BJ (cell line): Measurements from ENCODE around the gene SERP1. TPM values are rescaled to one million over a fixed set of nuclear protein-coding genes. Genes with fewer than 3 reads are reported as not detected.
A peak's percentile ranks its signal among the peaks of the same experiment; 100 is the strongest.

Experiments used
- CTCF ChIA-PET: fragments of 350-600 bp; formaldehyde crosslinking; extraction: SDS; loops from one replicate; lab custom pipeline; 2021; ENCODE audit warnings: antibody characterized with exemption, inconsistent platforms; lab: Yijun Ruan, JAX
- POLR2A ChIA-PET: fragments of 300-600 bp; sonication (Branson Sonifier 250); formaldehyde crosslinking; extraction: SDS; loops from one replicate; lab custom pipeline; 2021; ENCODE audit warnings: antibody characterized with exemption; lab: Charles Lee
- DNase-seq: peaks from one replicate; pipeline ENCODE4 v3.0.0-alpha.2; 2011; ENCODE audit warnings: low read depth
- H3K27me3 ChIP-seq: 2 replicates; pipeline ENCODE4 v1.6.0; 2011; ENCODE audit warnings: low read length; ENCODE audit not compliant: control insufficient read depth, insufficient read depth
- H3K36me3 ChIP-seq: 2 replicates; pipeline ENCODE4 v1.5.1; 2011; ENCODE audit warnings: low read length; ENCODE audit not compliant: control insufficient read depth, insufficient read depth
- H3K4me3 ChIP-seq: 2 replicates; pipeline ENCODE4 v1.5.1; 2011; ENCODE audit warnings: low read depth, mild to moderate bottlenecking, control low read depth, low read length
- polyA plus RNA-seq: library from polyadenylated mRNA; depleted of rRNA; stranded (reverse); fragments of >200 nt; gene quantifications from 2 replicates; pipeline ENCODE4 v1.2.3, GENCODE V29; 2011
- TF ChIP-seq, protein P1 (sequence below): IDR thresholded peaks from 2 replicates; pipeline ENCODE4 v1.5.1; 2011; ENCODE audit warnings: low read depth, mild to moderate bottlenecking, control low read depth, inconsistent platforms, low read length, moderate library complexity; ENCODE audit not compliant: insufficient read depth

The SERP1 gene
- polyA plus RNA-seq, 1 experiment = 86.5 TPM

DNA sequence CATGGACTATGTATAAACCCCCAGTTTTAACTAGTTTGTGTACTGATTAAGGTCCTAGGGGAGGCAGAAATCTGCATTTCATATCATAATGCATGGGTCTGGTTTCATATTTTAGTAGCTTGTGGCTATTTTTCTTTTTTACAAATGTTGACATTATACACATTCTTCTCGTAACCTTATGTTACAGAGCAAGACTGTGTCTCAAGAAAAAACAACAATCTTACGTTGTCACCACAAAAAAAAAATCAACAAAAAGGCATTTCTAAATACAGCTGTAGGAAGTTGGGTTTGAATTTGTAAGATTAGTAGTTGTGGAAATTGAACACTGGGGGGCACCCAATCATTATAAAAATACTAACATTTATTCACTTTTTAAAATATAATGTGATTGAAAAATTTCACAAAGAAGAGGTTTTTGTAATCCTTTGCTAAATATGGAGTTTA is 17.9 kb downstream of the SERP1 start:
- DNase-seq = no peak
- POLR2A ChIA-PET = interaction anchor here (0.5 kb wide), 1 partner anchor 18 kb away, joined by 3 read pairs; the partner anchor contains the start of genes EIF2A and SERP1
- CTCF ChIA-PET = interaction anchor here (0.7 to 1.7 kb wide), 5 partner anchors 10 to 24 kb away, joined by 3 to 9 read pairs (median 4); partner anchors contain the start of genes EIF2A and SERP1
- Histone ChIP-seq H3K27me3 (no peaks in the 10 kb centered on the region), H3K4me3 (no peak overlapping the region), H3K36me3 (no peaks in the 10 kb centered on the region)
- TF ChIP-seq, protein P1, sequence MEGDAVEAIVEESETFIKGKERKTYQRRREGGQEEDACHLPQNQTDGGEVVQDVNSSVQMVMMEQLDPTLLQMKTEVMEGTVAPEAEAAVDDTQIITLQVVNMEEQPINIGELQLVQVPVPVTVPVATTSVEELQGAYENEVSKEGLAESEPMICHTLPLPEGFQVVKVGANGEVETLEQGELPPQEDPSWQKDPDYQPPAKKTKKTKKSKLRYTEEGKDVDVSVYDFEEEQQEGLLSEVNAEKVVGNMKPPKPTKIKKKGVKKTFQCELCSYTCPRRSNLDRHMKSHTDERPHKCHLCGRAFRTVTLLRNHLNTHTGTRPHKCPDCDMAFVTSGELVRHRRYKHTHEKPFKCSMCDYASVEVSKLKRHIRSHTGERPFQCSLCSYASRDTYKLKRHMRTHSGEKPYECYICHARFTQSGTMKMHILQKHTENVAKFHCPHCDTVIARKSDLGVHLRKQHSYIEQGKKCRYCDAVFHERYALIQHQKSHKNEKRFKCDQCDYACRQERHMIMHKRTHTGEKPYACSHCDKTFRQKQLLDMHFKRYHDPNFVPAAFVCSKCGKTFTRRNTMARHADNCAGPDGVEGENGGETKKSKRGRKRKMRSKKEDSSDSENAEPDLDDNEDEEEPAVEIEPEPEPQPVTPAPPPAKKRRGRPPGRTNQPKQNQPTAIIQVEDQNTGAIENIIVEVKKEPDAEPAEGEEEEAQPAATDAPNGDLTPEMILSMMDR = 0 out of 2 replicates have a peak, but pooled peaks have one; percentile 35

DNA sequence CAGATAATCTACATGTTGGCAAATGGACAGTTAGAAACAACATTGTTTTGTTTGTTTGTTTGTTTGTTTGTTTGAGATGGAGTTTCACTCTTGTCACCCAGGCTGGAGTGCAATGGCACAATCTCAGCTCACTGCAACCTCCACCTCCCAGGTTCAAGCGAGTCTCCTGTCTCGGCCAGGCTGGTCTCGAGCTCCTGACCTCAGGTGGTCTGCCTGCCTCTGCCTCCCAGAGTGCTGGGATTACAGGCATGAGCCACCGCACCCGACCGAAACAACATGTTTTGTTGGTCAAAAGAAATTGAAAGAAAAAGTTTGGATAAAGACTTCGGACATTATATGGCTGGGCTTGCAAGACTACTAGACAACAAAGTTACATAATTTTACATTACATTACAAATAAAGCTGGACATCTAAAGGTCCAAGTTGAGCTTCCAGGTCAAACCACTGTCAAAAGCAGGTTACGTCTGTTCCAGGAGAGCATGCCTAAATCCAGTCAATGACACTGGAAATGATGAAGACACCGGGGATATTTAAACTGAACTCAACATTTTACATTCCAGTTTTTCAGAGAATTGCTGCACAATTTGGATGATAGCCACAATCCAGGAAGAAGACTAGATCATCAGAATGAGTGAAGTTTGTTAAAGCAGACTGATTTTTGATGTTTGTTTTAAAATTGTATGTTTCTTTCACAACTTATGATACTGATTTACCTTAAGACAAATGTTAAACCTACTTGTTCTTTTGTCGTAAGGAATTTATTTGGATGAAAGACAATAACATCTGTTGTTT is 18.6 kb downstream of the SERP1 start:
- DNase-seq = no peak
- TF ChIP-seq, protein P1 = no peak
- POLR2A ChIA-PET = interaction anchor here (0.5 kb wide), 1 partner anchor 19 kb away, joined by 3 read pairs; the partner anchor contains the start of genes EIF2A and SERP1

DNA sequence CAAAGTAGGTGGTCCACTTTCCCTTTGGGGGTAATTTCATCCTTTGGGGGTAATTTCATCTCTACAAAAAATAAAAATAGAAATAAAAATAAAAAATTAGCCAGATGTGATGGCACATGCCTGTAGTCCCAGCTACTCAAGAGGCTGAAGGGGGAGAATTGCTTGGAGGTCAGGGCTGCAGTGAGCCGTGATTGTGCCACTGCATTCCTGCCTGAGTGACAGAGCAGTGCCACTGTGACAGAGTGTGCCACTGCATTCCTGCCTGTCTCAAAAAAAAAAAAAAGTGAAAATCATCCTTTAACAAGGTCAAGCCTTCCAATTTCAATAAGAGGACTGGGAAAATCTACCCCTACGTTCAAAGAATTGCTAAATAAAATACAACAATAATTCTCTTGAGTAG is 22.8 kb downstream of the SERP1 start:
- Histone ChIP-seq H3K4me3 (no peak overlapping the region), H3K27me3 (no peaks in the 10 kb centered on the region), H3K36me3 (no peaks in the 10 kb centered on the region)
- POLR2A ChIA-PET = no interaction called here
- DNase-seq = no peak
- CTCF ChIA-PET = no interaction called here
- TF ChIP-seq, protein P1 = no peak

More for the DNA sequence above, 18.6 kb downstream of the SERP1 start:
- H3K36me3 ChIP-seq = no peaks in the 10 kb centered on the region
- CTCF ChIA-PET = interaction anchor here (0.7 to 1.7 kb wide), 4 partner anchors 10 to 23 kb away, joined by 3 to 9 read pairs (median 6); partner anchors contain the start of genes EIF2A and SERP1
- H3K27me3 ChIP-seq = no peaks in the 10 kb centered on the region
- no peak overlapping the region for H3K4me3 ChIP-seq

DNA sequence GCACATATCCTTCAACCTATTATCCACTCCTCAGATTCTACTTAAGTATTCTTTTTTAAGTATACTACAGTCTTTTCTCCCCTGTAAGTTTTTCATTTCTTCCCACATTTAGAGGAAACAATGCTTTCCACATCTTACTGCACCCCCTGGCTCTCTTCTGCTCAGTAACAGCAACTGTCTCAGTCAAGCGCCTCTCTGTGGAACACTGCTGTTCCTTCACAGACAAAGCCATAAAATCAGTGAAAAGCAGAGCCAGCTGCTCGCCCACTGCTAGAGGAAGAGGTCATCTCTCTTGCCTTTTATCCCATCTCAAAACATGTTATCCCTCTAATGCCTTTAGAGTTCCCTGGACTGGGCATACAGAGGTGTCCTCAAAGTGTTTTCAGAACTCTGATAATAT is 24.8 kb downstream of the SERP1 start:
- Histone ChIP-seq H3K4me3 (no peak overlapping the region), H3K27me3 (no peaks in the 10 kb centered on the region), H3K36me3 (no peaks in the 10 kb centered on the region)
- TF ChIP-seq, protein P1 = peak; percentile 21; the same call in 1 of the 2 replicates
- CTCF ChIA-PET = interaction anchor here (1.7 kb wide), 1 partner anchor 10 kb away, joined by 4 read pairs; no protein-coding TSS in a partner anchor
- no peak for DNase-seq
- POLR2A ChIA-PET = no interaction called here

DNA sequence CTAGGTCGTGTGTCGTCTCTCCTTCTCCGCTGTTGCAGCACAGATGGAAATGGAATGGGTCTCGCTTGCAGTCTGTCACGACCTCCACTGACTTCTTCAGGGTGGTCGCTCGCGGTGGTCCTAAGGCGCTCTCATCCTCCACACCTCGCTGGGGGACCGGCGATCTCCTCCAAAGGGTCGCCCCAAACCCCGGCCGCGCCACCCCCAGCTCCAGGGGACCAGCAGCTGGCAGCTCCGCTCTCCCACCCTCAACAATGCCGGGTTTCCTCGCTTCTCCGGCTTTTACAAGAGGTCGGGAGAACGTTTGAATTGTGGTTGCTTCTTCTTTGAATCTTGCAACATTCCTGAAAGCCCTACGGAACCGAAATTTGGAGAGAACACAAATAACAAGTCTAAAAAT is 25.9 kb downstream of the SERP1 start:
- Histone ChIP-seq H3K4me3 (peak overlapping the region; percentile 24), H3K36me3 (no peaks in the 10 kb centered on the region), H3K27me3 (no peaks in the 10 kb centered on the region)
- TF ChIP-seq, protein P1 = no peak
- no peak for DNase-seq
- ChIA-PET POLR2A (no interaction called here), CTCF (interaction anchor here (1.4 to 1.7 kb wide), 2 partner anchors 9 to 17 kb away, joined by 3 to 4 read pairs; no protein-coding TSS in a partner anchor)
